Glutamatergic neuron (in vitro differentiated cells): Measurements from ENCODE around the gene MLF1. TPM values are rescaled to one million over a fixed set of nuclear protein-coding genes. Genes with fewer than 3 reads are reported as not detected.

ENCODE experiments used
- DNase-seq: peaks from one replicate; pipeline ENCODE4 v3.0.0; 2022
- H3K27ac Mint-ChIP-seq: one replicate; pipeline ENCODE4 v1.8.0; 2020; ENCODE audit warnings: mild to moderate bottlenecking, mixed read lengths, inconsistent platforms; ENCODE audit not compliant: unreplicated experiment
- H3K27me3 Mint-ChIP-seq: one replicate; pipeline ENCODE4 v1.8.0; 2020; ENCODE audit warnings: mild to moderate bottlenecking, moderate library complexity, mixed read lengths, inconsistent platforms; ENCODE audit not compliant: unreplicated experiment
- H3K36me3 Mint-ChIP-seq: one replicate; pipeline ENCODE4 v1.8.0; 2020; ENCODE audit warnings: mild to moderate bottlenecking, mixed read lengths, inconsistent platforms; ENCODE audit not compliant: unreplicated experiment
- H3K4me1 Mint-ChIP-seq: one replicate; pipeline ENCODE4 v1.8.0; 2020; ENCODE audit warnings: mild to moderate bottlenecking, low read depth, mixed read lengths, inconsistent platforms; ENCODE audit not compliant: unreplicated experiment
- H3K4me3 Mint-ChIP-seq: one replicate; pipeline ENCODE4 v1.8.0; 2020; ENCODE audit warnings: mild to moderate bottlenecking, mixed read lengths, inconsistent platforms; ENCODE audit not compliant: unreplicated experiment
- H3K9me3 Mint-ChIP-seq: one replicate; pipeline ENCODE4 v1.8.0; 2020; ENCODE audit warnings: mild to moderate bottlenecking, moderate library complexity, mixed read lengths, inconsistent platforms; ENCODE audit not compliant: unreplicated experiment
- total RNA-seq: library from RNA; stranded (reverse); fragmentation: NEBNext Ultra II Directional; extraction: Animal tissue kit (Norgen Biotek cat#: 25700); gene quantifications from one replicate; pipeline ENCODE4 v1.2.1, GENCODE V29; 2021; ENCODE audit not compliant: unreplicated experiment
- TF ChIP-seq, protein P1 (sequence below): fragments of 200-600 bp; sonication (generic); IDR thresholded peaks from one replicate; pipeline ENCODE4 v1.5.0; 2021; ENCODE audit not compliant: partially characterized antibody, unreplicated experiment

The MLF1 gene
- total RNA-seq, 1 donor from 2014 or later = 16.8 TPM

DNA sequence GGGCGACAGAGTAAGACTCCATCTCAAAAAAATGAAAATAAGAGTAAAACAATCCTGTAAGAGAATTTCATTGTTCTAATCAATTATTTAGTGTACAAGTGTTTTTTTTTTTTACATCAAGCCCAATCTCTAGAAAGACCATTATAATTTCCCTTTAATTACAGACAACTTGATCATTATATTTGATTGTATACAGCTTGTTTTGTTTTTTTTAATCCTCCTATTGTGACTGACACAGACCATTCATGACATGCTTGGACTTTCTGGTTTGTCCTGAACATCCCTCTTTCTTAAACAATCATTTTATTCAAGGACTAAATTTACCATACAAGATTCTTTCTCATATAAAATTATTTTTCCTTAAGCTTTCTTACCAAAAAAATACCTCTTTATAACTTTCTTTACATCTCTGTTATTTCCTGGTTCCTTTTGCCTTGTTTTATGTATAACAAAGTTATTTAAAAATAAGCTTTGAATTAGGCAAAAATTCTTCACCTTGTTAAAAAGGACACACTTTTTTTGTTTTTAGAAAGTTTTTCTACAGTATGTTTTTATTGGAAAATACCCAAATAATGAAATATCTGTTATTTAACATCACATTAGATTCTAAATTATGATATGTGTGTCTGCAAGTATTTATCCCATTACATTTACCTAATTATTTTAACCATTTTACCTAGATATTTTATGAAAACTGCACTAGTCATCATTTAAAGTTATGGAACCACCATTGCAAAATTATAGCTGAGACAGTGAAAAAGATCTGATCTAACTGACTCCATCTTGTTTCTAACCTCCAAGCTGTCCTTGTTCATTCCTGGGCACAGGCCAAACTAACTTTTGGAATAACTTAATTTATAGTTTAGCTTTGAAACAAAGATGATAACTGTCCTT lies 47.2 kb downstream of the MLF1 start:
- no peaks in the 10 kb centered on the region for H3K27me3 Mint-ChIP-seq
- DNase-seq = no peak
- no peak overlapping the region for H3K4me3 Mint-ChIP-seq
- TF ChIP-seq, protein P1, sequence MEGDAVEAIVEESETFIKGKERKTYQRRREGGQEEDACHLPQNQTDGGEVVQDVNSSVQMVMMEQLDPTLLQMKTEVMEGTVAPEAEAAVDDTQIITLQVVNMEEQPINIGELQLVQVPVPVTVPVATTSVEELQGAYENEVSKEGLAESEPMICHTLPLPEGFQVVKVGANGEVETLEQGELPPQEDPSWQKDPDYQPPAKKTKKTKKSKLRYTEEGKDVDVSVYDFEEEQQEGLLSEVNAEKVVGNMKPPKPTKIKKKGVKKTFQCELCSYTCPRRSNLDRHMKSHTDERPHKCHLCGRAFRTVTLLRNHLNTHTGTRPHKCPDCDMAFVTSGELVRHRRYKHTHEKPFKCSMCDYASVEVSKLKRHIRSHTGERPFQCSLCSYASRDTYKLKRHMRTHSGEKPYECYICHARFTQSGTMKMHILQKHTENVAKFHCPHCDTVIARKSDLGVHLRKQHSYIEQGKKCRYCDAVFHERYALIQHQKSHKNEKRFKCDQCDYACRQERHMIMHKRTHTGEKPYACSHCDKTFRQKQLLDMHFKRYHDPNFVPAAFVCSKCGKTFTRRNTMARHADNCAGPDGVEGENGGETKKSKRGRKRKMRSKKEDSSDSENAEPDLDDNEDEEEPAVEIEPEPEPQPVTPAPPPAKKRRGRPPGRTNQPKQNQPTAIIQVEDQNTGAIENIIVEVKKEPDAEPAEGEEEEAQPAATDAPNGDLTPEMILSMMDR = no peak
- no peaks in the 10 kb centered on the region for H3K4me1 Mint-ChIP-seq
- no peak overlapping the region for H3K27ac Mint-ChIP-seq
- peaks cover 6% of the 10 kb centered on the region for H3K9me3 Mint-ChIP-seq
- H3K36me3 Mint-ChIP-seq = peaks cover 13% of the 10 kb centered on the region

DNA sequence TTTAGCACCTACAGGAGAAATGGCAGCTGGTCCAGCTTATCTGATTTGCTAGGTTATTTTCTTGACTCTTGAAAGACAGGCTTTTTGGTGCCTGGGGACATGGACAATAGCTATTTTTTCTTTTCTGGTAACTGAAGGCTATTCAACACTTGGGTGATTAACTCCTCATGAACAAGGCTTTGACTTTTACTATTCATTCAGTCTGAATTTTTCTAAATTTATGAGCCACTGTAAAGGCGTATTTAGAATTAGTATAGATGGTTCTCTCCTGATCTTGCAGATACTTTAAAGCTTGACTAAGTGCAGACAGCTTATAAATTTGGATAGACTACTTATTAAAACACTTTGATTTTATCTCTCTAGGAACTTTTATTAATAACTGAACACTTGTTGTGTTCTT lies 54.9 kb downstream of the MLF1 start:
- no peak overlapping the region for H3K27ac Mint-ChIP-seq
- peaks cover 4% of the 10 kb centered on the region for H3K27me3 Mint-ChIP-seq
- no peaks in the 10 kb centered on the region for H3K9me3 Mint-ChIP-seq
- H3K36me3 Mint-ChIP-seq = peaks cover 9% of the 10 kb centered on the region
- no peak for DNase-seq
- H3K4me3 Mint-ChIP-seq = no peak overlapping the region
- H3K4me1 Mint-ChIP-seq = no peaks in the 10 kb centered on the region
- TF ChIP-seq, protein P1 = no peak

DNA sequence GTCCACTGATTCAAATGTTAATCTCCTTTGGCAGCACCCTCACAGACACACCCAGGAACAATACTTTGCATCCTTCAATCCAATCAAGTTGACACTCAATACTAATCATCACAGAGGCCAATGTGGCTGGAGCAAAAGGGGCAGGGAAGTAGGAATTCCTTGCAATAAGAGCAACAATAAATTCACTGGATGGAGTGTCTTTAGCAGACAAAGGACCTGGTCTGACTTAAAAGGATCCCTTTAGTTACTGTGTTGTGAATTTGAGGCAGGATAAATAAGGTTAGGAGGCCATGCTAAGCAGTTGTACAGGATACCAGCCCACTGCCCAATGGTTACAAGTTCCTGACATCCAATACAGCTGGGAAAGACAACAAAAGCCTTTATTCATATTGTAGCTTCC lies 61.0 kb downstream of the MLF1 start:
- no peak overlapping the region for H3K4me3 Mint-ChIP-seq
- no peak for DNase-seq
- H3K4me1 Mint-ChIP-seq = no peaks in the 10 kb centered on the region
- H3K36me3 Mint-ChIP-seq = peaks cover 9% of the 10 kb centered on the region
- no peak overlapping the region for H3K27ac Mint-ChIP-seq
- TF ChIP-seq, protein P1 = no peak
- H3K9me3 Mint-ChIP-seq = peaks cover 2% of the 10 kb centered on the region
- peaks cover 4% of the 10 kb centered on the region for H3K27me3 Mint-ChIP-seq

DNA sequence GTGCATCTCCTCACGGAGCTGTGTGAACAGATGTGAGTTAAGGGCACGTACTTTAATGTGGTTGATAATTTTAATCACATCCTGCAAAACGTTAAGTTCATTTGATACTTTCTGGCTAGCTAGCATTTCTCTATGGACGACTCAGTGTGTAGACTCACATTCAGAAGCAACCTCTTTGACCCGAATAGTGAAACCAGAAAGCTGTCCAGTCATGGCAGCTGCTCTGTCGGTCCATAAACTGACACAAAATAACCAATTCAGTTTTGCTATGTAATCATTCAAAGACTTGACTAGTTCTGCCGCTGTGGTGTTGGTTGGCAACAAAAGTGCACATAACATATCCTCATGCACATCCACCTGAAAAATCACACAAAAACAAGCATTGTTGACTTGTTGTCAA lies 69.7 kb downstream of the MLF1 start:
- H3K27me3 Mint-ChIP-seq = peaks cover 1% of the 10 kb centered on the region
- no peak overlapping the region for H3K4me3 Mint-ChIP-seq
- H3K9me3 Mint-ChIP-seq = no peaks in the 10 kb centered on the region
- H3K27ac Mint-ChIP-seq = no peak overlapping the region
- TF ChIP-seq, protein P1 = no peak
- no peak for DNase-seq
- no peaks in the 10 kb centered on the region for H3K4me1 Mint-ChIP-seq
- no peaks in the 10 kb centered on the region for H3K36me3 Mint-ChIP-seq

DNA sequence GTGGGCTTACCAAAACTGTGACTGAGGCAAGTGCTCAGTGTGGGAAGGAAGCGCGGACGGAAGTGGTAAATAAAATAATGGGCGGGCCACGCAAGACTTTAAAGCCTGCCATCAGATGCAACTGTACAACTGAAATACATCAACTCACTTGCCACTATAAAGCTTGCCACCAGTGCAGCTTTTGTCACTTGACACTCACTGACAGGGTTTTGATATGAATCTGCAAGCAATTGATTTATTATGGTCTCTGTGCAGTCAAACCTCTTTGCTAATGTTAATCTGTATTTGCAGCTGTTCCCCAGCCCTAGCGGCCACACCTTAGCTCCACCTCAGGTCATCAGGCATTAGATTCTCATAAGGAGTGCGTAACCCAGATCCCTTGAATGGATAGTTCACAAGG lies 71.0 kb downstream of the MLF1 start:
- Mint-ChIP-seq H3K4me1 (no peaks in the 10 kb centered on the region), H3K9me3 (no peaks in the 10 kb centered on the region), H3K27me3 (peaks cover 1% of the 10 kb centered on the region), H3K4me3 (no peak overlapping the region), H3K36me3 (no peaks in the 10 kb centered on the region), H3K27ac (no peak overlapping the region)
- DNase-seq = no peak
- TF ChIP-seq, protein P1 = no peak
